OCI-LY3 (cell line): Measurements from ENCODE around the gene MDGA2.

ENCODE experiments used
- CTCF ChIP-seq: fragments of 200-600, 300-600 bp; sonication (generic); IDR thresholded peaks from 2 replicates; pipeline ENCODE4 v1.5.1; 2014; ENCODE audit warnings: antibody characterized with exemption, low read length, low read depth
- EZH2phosphoT487 ChIP-seq: fragments of 200-600 bp; shearing (Covaris generic); IDR thresholded peaks from 2 replicates; pipeline ENCODE4 v1.6.1; 2018; ENCODE audit warnings: antibody characterized with exemption, mixed run types, low read depth

GRCh38 chr14:47526591-47527244 is 148.7 kb downstream of the MDGA2 start:
- TF ChIP-seq EZH2phosphoT487 (no peak), CTCF (no peak)
